GM21423 (cell line): ENCODE measurements around the gene SEC22A.

ENCODE experiments used
- ATAC-seq: cut with Tn5 transposase; IDR thresholded peaks from one replicate; pipeline ENCODE4 v1.9.1; 2021; ENCODE audit warnings: mild to moderate bottlenecking, moderate library complexity; ENCODE audit not compliant: unreplicated experiment

Gene SEC22A

DNA sequence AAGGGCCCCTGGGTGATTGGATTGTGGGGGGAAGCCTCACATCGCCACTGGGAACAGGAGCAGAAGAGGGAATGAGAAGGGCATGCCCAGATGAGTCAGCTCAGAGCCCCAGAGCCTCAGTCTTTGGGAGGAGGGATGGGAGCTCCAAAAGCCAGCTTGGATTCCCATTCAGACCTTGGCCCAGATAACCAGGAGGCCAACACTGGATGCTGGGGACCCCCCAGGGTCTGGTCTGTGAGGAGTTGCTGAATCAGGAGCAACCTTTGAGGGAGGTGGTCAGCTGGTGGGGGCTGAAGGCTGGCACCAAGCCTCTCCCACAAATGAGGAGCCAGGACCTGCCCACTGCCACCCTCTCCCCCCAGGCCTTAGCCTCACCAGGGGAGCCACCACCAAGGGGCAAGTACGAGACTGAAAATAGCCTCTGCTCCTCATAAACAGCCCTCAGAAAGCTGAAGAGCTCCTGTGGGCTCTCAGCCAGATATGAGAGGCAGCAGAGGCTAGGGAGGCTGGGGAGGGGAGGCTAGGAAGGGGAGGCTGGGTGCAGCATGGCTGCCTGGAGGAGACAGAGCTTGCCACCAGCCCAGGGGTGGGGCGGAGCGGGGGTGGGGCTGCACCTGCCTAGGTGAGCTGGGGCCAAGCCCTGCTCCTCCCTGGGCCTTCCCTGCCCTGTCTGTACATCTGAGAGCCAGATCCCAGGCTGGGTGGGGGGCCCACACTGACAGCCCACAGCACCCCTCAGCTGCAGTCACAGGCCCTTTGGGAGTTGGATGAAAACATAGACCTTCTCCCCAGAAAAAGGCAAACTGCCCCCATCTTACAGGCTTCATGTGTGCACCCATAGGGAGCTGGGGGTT is 99.8 kb downstream of the SEC22A start:
- ATAC-seq = no peak

- ATAC-seq = no peak
These were observed 101.2 kb downstream of the SEC22A start for GRCh38 chr3:123302961-123303360.

GRCh38 chr3:123303976-123304560 is 102.3 kb downstream of the SEC22A start:
- ATAC-seq = no peak

DNA sequence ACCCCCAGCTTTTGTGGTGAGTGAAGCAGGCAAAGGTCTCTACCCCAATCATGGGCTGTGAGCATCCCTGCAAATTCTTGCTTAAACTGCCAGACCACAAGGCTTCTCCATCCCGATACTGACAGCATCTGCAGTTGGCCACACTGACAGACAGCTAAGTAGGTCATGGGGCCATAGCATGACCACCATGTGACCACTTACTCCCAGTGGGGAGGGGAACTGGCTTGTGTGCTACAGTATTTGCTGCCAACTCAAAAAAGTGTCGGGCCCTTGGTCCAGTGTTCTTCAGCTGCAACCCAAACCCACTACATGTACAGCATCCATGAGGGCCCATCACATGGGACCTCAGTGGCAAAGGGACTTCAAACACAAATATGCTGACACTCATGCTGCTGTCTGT is 103.4 kb downstream of the SEC22A start:
- no peak for ATAC-seq

- no peak for ATAC-seq
These were observed 105.3 kb downstream of the SEC22A start for GRCh38 chr3:123307064-123307463.

- ATAC-seq = no peak
These were observed 108.4 kb downstream of the SEC22A start for GRCh38 chr3:123310186-123310585.

DNA sequence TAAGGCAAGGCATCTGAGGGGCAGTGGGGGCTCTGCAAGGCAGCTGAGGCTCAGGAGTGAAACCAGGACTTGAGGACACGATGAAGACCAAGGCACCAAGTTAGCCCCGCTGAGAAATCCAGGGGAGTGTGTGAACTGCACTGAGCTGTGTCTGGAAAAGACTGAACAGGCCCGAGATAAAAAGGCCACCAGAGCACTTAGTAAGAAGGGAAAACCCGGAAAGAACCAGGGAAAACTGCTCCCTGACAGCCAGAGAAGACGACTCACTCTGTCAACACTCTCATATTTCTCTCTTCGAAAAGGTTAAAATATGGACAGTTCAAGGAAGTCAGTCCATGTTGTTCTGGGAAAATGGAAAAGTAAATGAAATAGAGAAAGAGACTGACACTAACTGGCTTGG is 109.0 kb downstream of the SEC22A start:
- ATAC-seq = no peak

DNA sequence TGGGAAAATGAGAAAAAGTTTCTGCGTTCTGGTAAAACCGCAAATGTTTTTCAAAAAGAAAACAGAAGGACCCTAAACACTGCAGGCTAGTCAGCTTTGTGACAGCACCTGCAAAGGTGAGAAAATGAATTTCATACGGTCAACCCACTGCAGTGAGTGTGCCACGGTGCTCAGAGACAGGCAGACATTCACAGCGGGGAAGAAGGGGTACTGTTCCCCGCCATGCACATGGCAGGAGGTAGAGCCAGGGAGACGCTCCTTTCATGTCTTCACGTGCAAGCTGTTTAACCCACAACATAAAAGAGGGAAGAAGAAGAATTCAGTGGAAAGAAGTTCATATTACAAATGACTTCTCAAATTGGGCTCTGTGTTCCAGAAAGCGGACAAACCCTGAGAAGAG is 109.5 kb downstream of the SEC22A start:
- no peak for ATAC-seq

- ATAC-seq = no peak
These were observed 110.9 kb downstream of the SEC22A start for GRCh38 chr3:123312331-123313265.

DNA sequence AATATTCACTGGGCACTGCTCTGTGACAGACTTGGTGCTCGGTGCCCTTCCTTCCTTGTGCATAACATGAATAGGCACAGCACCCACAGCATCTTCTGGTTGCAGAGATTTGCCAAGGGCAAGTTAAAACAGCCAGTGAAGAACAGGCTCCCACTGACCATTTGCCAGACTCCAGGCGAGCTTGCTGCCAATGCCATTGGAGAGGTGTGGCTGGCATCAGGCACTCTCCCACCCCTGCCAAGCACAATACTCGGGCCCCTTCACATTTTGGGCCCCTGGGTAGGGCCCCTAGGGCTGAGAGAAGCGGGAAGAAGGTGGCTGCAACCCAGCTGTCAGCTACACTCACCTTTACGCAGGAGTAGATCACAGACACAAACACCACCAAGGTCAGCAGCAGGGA is 112.1 kb downstream of the SEC22A start:
- no peak for ATAC-seq

DNA sequence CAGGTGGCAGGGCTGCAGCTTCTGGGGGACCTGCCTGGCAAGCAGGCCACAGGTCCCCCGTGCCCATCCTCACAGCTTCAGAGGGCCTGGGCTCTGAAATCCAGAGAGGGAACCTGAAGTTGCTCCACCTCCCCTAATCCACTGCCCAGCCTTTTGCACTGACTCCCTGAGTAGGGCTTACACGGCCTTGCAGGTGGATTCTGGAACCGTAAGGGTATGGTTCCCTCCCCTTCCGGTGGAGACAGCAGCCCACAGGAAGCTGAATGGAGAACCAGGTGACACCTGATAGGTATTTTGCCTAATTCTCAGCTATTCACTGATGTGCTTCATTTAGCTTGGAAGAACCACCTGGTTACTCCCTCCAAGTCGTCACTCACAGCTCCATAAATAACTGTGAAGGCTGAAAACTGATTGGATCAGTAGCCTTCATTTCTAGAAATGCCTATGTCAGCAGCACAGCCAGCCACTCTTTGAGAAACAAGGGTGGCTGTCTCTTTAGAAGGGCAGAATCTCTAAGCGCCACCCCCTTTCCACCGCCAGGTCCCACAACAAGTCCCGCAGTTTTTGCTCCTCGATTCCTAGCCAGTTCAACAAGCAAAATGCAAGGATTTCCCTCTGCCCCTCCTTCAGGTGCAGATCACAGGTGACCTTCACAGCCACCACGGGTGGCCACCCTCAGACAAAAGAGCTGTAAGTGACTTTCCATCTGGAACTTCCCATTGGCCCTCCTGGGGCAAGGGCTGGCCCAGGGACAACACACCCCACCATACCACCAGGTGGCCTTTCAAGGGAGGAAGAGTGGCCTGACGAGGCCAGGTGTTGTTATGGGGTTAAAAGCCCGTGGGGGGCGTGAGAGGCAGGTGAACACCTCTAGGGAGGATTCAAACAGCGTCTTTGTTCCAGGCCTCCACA is 112.9 kb downstream of the SEC22A start:
- no peak for ATAC-seq

DNA sequence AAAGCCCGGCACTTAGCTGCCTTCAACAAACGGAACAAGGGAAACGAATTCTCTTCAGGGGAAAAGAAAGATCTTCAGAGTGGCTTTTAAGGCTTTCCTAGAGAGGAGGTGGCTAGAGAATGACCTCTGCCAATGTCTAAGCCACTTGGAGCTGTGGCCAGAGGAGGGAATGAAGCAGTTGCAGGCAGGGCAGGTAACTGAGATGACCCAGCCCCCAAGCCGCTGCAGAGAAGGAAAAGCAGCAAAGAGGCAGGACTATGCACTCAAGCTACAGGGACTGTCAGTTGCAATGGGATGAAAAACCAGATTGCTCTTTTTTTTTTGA is 113.5 kb downstream of the SEC22A start:
- ATAC-seq = no peak

GRCh38 chr3:123317716-123318115 is 116.0 kb downstream of the SEC22A start:
- no peak for ATAC-seq

DNA sequence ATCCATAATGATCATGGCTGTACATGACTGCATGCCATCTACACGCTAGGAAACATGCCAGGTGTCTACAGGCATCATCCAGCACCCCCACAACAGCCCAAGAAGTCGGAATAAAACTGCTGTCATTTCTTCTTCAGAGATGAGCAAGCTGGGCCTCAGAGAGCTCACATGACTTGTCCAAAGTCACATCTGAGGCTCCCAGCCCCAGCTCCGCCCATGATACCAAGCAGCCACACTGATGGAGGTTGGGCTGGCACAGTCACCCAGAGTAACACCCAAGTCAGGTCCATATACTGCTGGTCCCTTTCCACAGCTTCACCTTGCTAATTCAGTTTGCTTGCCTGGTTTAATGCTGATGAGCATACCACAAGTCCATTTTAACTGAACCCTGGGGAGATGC is 116.6 kb downstream of the SEC22A start:
- ATAC-seq = no peak

- ATAC-seq = no peak
These were observed 118.0 kb downstream of the SEC22A start for GRCh38 chr3:123319760-123320159.

- ATAC-seq = no peak
These were observed 118.5 kb downstream of the SEC22A start for GRCh38 chr3:123320221-123320620.

DNA sequence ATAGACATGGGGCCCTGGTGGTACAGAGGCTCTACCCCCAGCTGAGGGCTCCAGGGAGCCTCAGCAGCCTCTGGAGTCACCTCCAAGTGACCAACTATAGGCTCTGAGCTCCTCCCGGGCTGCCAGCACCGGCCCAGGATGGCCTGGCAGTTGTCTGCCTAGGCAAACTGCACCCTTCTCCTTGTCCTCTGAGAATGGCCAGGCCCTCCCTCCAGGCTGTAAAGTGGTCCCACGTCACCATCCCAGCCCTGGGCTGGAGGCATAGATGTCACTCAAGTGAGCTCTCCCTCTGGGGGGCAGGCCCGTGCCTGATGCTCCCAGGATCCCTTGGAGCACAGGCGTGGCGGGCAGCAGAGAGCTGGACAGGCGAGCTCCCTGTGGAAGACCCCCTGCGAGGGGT is 120.1 kb downstream of the SEC22A start:
- no peak for ATAC-seq

- no peak for ATAC-seq
These were observed 121.1 kb downstream of the SEC22A start for GRCh38 chr3:123322866-123323265.
